Right forelimb (tissue), 1 donor: ENCODE measurements around the gene SEL1L3.

Experiments used
- DNase-seq: peaks from one replicate; pipeline ENCODE4 v3.0.0-alpha.2; 2018

The SEL1L3 gene

GRCh38 chr4:25786497-25787065, 76.2 kb downstream of the SEL1L3 start:
- DNase-seq = no peak

GRCh38 chr4:25783943-25784342, 78.8 kb downstream of the SEL1L3 start:
- DNase-seq = no peak

- DNase-seq = no peak
Observed at GRCh38 chr4:25783126-25783525, 79.7 kb downstream of the SEL1L3 start.

- no peak for DNase-seq
Observed at GRCh38 chr4:25782482-25782881, 80.3 kb downstream of the SEL1L3 start.

- no peak for DNase-seq
Observed at GRCh38 chr4:25779021-25779420, 83.8 kb downstream of the SEL1L3 start.

GRCh38 chr4:25776795-25777194, 86.0 kb downstream of the SEL1L3 start:
- DNase-seq = no peak

- no peak for DNase-seq
Observed at GRCh38 chr4:25775166-25775565, 87.6 kb downstream of the SEL1L3 start.

GRCh38 chr4:25773358-25773757, 89.4 kb downstream of the SEL1L3 start:
- DNase-seq = no peak

- DNase-seq = no peak
Observed at GRCh38 chr4:25771672-25772071, 91.1 kb downstream of the SEL1L3 start.

GRCh38 chr4:25770847-25771246, 91.9 kb downstream of the SEL1L3 start:
- no peak for DNase-seq

- DNase-seq = no peak
Observed at GRCh38 chr4:25769251-25769650, 93.5 kb downstream of the SEL1L3 start.

- DNase-seq = peak; percentile 73
Observed at GRCh38 chr4:25767877-25768725, 94.7 kb downstream of the SEL1L3 start.

GRCh38 chr4:25760518-25761157, 102.2 kb downstream of the SEL1L3 start:
- DNase-seq = no peak

- no peak for DNase-seq
Observed at GRCh38 chr4:25760048-25760447, 102.7 kb downstream of the SEL1L3 start.

- DNase-seq = no peak
Observed at GRCh38 chr4:25759101-25759500, 103.7 kb downstream of the SEL1L3 start.

- DNase-seq = no peak
Observed at GRCh38 chr4:25757452-25757851, 105.3 kb downstream of the SEL1L3 start.

- DNase-seq = no peak
Observed at GRCh38 chr4:25756503-25756902, 106.3 kb downstream of the SEL1L3 start.

- DNase-seq = no peak
Observed at GRCh38 chr4:25755911-25756310, 106.9 kb downstream of the SEL1L3 start.

GRCh38 chr4:25753239-25753638, 109.5 kb downstream of the SEL1L3 start:
- no peak for DNase-seq

- no peak for DNase-seq
Observed at GRCh38 chr4:25750874-25751273, 111.9 kb downstream of the SEL1L3 start.

GRCh38 chr4:25749150-25749794, 113.5 kb downstream of the SEL1L3 start:
- DNase-seq = no peak

- DNase-seq = no peak
Observed at GRCh38 chr4:25743971-25744370, 118.8 kb downstream of the SEL1L3 start.

- no peak for DNase-seq
Observed at GRCh38 chr4:25729564-25729963, 133.2 kb downstream of the SEL1L3 start.

GRCh38 chr4:25728886-25729285, 133.9 kb downstream of the SEL1L3 start:
- no peak for DNase-seq
